ENCODE results near the gene AP4E1. TPM values are rescaled to one million over a fixed set of nuclear protein-coding genes. Genes with fewer than 3 reads are reported as not detected.

AP4E1 gene
- total and polyA plus RNA-seq, 2 of the 4 experiments (the other 2 are of a cell fraction): 3.1 to 6.8 TPM

DNA sequence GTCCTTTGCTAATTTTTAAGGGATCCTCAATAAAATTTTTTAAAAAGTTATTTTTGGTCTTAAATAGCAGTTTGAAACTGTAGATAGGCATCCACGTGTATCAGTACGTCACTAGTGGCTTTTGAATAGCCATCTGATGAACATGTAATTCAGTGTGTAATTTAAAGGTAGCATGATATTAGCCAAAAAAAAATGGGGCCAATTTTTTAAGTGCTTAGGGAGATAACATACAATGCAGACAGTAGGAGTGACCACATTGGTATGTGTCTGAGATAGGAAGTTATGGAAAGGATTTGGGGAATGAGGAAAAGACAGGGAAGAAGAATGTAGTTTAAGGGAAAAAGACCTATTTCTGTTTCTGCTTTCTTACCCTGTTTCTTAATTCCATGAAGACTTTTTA is 2.5 kb downstream of the AP4E1 start:
- DNase-seq: peak; percentile 49
- no peak overlapping the region; the same call in 1 of the 2 replicates for H3K23ac ChIP-seq (ENCODE audit: low read depth, low read length)
- no peak overlapping the region for H3K4ac ChIP-seq (ENCODE audit: low read depth, low read length)
- no peaks in the 10 kb centered on the region for H3K27me3 ChIP-seq (ENCODE audit: control insufficient read depth, insufficient read depth, low read length)
- H3K18ac ChIP-seq (ENCODE audit: low read depth, low read length): no peak overlapping the region
- peaks cover 4% of the 10 kb centered on the region; the same call in 1 of the 2 replicates for H3K4me1 ChIP-seq (ENCODE audit: control insufficient read depth, insufficient read depth, low read length)
- POLR2A ChIA-PET (ENCODE audit: unreplicated experiment): no interaction called here
- no peak overlapping the region for H2AK9ac ChIP-seq (replicated peaks; ENCODE audit: low read depth, low read length, poor library complexity)
- H2BK20ac ChIP-seq (ENCODE audit: low read depth, low read length): peak overlapping the region; percentile 8; the same call in 1 of the 2 replicates
- CTCF ChIA-PET: no interaction called here
- TF ChIP-seq RAD21 (IDR thresholded peaks at IDR 0.05; ENCODE audit: low read length) (no peak), SMC3 (IDR thresholded peaks at IDR 0.05; ENCODE audit: low read depth, low read length) (no peak), POLR2A (IDR thresholded peaks at IDR 0.05; ENCODE audit: low read depth, low read length) (no peak), NFE2L2 (IDR thresholded peaks at IDR 0.05; ENCODE audit: low read depth, low read length) (no peak), RCOR1 (IDR thresholded peaks at IDR 0.05; ENCODE audit: insufficient replicate concordance, low read length) (no peak), MAFK (IDR thresholded peaks at IDR 0.05; ENCODE audit: low read depth, low read length) (no peak), RFX5 (IDR thresholded peaks at IDR 0.05; ENCODE audit: low read depth, low read length) (no peak), MAZ (IDR thresholded peaks at IDR 0.05; ENCODE audit: borderline replicate concordance, low read depth, low read length) (no peak), CEBPB (IDR thresholded peaks at IDR 0.05; ENCODE audit: low read depth, low read length) (no peak)
- TF ChIP-seq, protein P1, sequence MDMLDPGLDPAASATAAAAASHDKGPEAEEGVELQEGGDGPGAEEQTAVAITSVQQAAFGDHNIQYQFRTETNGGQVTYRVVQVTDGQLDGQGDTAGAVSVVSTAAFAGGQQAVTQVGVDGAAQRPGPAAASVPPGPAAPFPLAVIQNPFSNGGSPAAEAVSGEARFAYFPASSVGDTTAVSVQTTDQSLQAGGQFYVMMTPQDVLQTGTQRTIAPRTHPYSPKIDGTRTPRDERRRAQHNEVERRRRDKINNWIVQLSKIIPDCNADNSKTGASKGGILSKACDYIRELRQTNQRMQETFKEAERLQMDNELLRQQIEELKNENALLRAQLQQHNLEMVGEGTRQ (IDR thresholded peaks at IDR 0.05; ENCODE audit: low read depth, low read length): no peak
- TF ChIP-seq, protein P2, sequence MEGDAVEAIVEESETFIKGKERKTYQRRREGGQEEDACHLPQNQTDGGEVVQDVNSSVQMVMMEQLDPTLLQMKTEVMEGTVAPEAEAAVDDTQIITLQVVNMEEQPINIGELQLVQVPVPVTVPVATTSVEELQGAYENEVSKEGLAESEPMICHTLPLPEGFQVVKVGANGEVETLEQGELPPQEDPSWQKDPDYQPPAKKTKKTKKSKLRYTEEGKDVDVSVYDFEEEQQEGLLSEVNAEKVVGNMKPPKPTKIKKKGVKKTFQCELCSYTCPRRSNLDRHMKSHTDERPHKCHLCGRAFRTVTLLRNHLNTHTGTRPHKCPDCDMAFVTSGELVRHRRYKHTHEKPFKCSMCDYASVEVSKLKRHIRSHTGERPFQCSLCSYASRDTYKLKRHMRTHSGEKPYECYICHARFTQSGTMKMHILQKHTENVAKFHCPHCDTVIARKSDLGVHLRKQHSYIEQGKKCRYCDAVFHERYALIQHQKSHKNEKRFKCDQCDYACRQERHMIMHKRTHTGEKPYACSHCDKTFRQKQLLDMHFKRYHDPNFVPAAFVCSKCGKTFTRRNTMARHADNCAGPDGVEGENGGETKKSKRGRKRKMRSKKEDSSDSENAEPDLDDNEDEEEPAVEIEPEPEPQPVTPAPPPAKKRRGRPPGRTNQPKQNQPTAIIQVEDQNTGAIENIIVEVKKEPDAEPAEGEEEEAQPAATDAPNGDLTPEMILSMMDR (conservative IDR thresholded peaks at IDR 0.05; ENCODE audit: low read depth, low read length): no peak
- TF ChIP-seq, protein P3, sequence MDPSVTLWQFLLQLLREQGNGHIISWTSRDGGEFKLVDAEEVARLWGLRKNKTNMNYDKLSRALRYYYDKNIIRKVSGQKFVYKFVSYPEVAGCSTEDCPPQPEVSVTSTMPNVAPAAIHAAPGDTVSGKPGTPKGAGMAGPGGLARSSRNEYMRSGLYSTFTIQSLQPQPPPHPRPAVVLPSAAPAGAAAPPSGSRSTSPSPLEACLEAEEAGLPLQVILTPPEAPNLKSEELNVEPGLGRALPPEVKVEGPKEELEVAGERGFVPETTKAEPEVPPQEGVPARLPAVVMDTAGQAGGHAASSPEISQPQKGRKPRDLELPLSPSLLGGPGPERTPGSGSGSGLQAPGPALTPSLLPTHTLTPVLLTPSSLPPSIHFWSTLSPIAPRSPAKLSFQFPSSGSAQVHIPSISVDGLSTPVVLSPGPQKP (IDR thresholded peaks at IDR 0.05; ENCODE audit: borderline replicate concordance, low read depth, low read length): no peak
- peak overlapping the region; percentile 88 for H2AK5ac ChIP-seq (ENCODE audit: low read depth, low read length)
- H4K20me1 ChIP-seq (ENCODE audit: insufficient read depth, low read length): no peaks in the 10 kb centered on the region
- no peak overlapping the region for H2BK120ac ChIP-seq (ENCODE audit: low read depth, low read length)
- H3K4me3 ChIP-seq (ENCODE audit: insufficient read depth, low read depth, low read length): no peak overlapping the region
- dilution Hi-C loops (cut with HindIII; ENCODE audit: low sequenced_read_pairs, unreplicated experiment): no loop called here
- no peak overlapping the region; the same call in 1 of the 2 replicates for H3K4me2 ChIP-seq (ENCODE audit: low read depth, low read length)
- in situ Hi-C loops (cut with MboI; ENCODE audit: low sequenced_read_pairs): no loop called here
- H3K36me3 ChIP-seq (ENCODE audit: control insufficient read depth, insufficient read depth, low read length): peaks cover 9% of the 10 kb centered on the region
- no TSS peak for BruUV-seq (replicated peaks)
- H2AFZ ChIP-seq (replicated peaks; ENCODE audit: low read length, poor library complexity): no peak overlapping the region
- peak overlapping the region in 1 of 2 experiments; percentile 48; a peak in 1 of 4 replicates for H4K8ac ChIP-seq (ENCODE audit: low read depth in 2 of 2, low read length in 2 of 2)
- H3K9me3 ChIP-seq (ENCODE audit: control insufficient read depth, insufficient read depth, low read length): no peaks in the 10 kb centered on the region
- ATAC-seq (ENCODE audit: low read depth): no peak
- peak overlapping the region; percentile 72; the same call in 1 of the 2 replicates for H3K27ac ChIP-seq (ENCODE audit: insufficient read depth, low read length)
- H3K14ac ChIP-seq (replicated peaks; ENCODE audit: low read depth, low read length): no peak overlapping the region
- H3K79me1 ChIP-seq (ENCODE audit: low read depth in 1 of 2, low read length in 2 of 2): peaks cover 16 to 45% of the 10 kb centered on the region in 2 experiments
- H4K91ac ChIP-seq (ENCODE audit: insufficient read depth, low read depth, low read length): no peak overlapping the region
- H3K9ac ChIP-seq (ENCODE audit: low read depth, low read length): no peak overlapping the region
- H3K9me1 ChIP-seq (ENCODE audit: insufficient read depth, low read length): 0 out of 2 replicates have a peak, but pooled peaks cover 3% of the 10 kb centered on the region
- WGBS, 2 experiments (ENCODE audit: extremely low coverage in 2 of 2, insufficient read length in 1 of 2): no CpG with 5 or more reads among the region's 2 CpGs
- no peak overlapping the region for H2BK15ac ChIP-seq (ENCODE audit: low read depth, low read length)
- H4K5ac ChIP-seq (ENCODE audit: low read depth, low read length): no peak overlapping the region
- H3K56ac ChIP-seq (ENCODE audit: extremely low read depth, insufficient read depth, low read length): no peak overlapping the region
- intact Hi-C loops (cut with micrococcal nuclease): no loop called here
- H2BK5ac ChIP-seq (ENCODE audit: low read depth, low read length, poor library complexity, severe bottlenecking): peak overlapping the region; percentile 77

Measured in IMR-90 (cell line).